Choroid plexus epithelial cell (primary cell): ENCODE results near the gene MTMR10.

ENCODE experiments used
- DNase-seq: peaks from one replicate; pipeline ENCODE4 v3.0.0-alpha.2; 2010; ENCODE audit warnings: low read depth
- H3K4me3 ChIP-seq: 2 replicates; pipeline ENCODE4 v1.5.1; 2011; ENCODE audit warnings: low read depth, mild to moderate bottlenecking, control low read depth, low read length, moderate library complexity
- CTCF ChIP-seq: conservative IDR thresholded peaks from 2 replicates; pipeline ENCODE4 v1.5.1; 2011; ENCODE audit warnings: low read depth, mild to moderate bottlenecking, control low read depth, inconsistent platforms, low read length, moderate library complexity

Gene MTMR10

GRCh38 chr15:30997270-30997669 lies 5.8 kb upstream of the MTMR10 start:
- no peak for DNase-seq
- no peak for TF ChIP-seq CTCF
- H3K4me3 ChIP-seq = no peak overlapping the region

GRCh38 chr15:30992249-30992864 lies 929 bp upstream of the MTMR10 start:
- H3K4me3 ChIP-seq = peak overlapping the region; percentile 89
- TF ChIP-seq CTCF = no peak
- DNase-seq = no peak

GRCh38 chr15:30990446-30991254 lies 778 bp downstream of the MTMR10 start:
- DNase-seq = no peak
- H3K4me3 ChIP-seq = peak overlapping the region; percentile 89
- no peak for TF ChIP-seq CTCF

GRCh38 chr15:30990036-30990435 lies 1.4 kb downstream of the MTMR10 start:
- no peak for DNase-seq
- H3K4me3 ChIP-seq = peak overlapping the region; percentile 89
- TF ChIP-seq CTCF = peak; percentile 14

- no peak overlapping the region for H3K4me3 ChIP-seq
- peak; percentile 54 for DNase-seq
- no peak for TF ChIP-seq CTCF
Measured at GRCh38 chr15:30985081-30985531, 6.3 kb downstream of the MTMR10 start.

GRCh38 chr15:30984542-30984941 lies 6.9 kb downstream of the MTMR10 start:
- H3K4me3 ChIP-seq = no peak overlapping the region
- no peak for DNase-seq

More at GRCh38 chr15:30984542-30984941, 6.9 kb downstream of the MTMR10 start:
- no peak for TF ChIP-seq CTCF
